IPS-15b (cell line): ENCODE measurements around the gene KRTAP5-3.
"Not testable (repeated sequence)": the region's sequence is repeated elsewhere in the genome, so short reads cannot be mapped to it uniquely, and the experiment has no call there.

Source experiments
- H3K27me3 ChIP-seq: one replicate; pipeline ENCODE4 v1.6.1; 2013; ENCODE audit warnings: low read length; ENCODE audit not compliant: control insufficient read depth, insufficient read depth
- H3K36me3 ChIP-seq: one replicate; pipeline ENCODE4 v1.6.1; 2013; ENCODE audit warnings: low read length; ENCODE audit not compliant: control insufficient read depth, insufficient read depth
- H3K4me1 ChIP-seq: one replicate; pipeline ENCODE4 v1.6.1; 2013; ENCODE audit warnings: mild to moderate bottlenecking, low read length; ENCODE audit not compliant: control insufficient read depth, insufficient read depth
- H3K4me3 ChIP-seq: one replicate; pipeline ENCODE4 v1.5.1; 2013; ENCODE audit warnings: low read depth, low read length
- H3K9ac ChIP-seq: one replicate; pipeline ENCODE4 v1.6.1; 2013; ENCODE audit warnings: low read depth, mild to moderate bottlenecking, low read length
- H3K9me3 ChIP-seq: one replicate; pipeline ENCODE4 v1.6.1; 2013; ENCODE audit warnings: mild to moderate bottlenecking, low read length; ENCODE audit not compliant: control insufficient read depth, insufficient read depth

KRTAP5-3 gene

DNA sequence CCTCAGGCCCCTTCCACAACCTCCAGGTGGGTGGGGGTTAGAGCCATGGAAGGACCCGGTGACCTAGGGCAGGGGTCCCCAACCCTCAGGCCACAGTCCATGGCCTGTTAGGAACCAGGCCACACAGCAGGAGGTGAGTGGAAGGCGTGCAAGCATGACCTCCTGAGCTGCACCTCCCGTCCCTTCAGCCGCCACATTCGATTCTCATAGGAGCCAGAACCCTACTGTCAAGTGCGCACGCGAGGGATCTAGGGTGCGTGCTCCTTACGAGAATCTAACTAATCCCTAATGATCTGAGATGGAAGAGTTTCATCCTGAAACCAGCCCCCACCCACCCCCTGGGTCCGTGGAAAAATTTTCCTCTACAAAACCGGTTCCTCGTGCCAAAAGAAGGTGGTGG lies 17.3 kb upstream of the KRTAP5-3 start:
- H3K27me3 ChIP-seq, result peaks cover 5% of the 10 kb centered on the region
- H3K4me3 ChIP-seq, result no peak overlapping the region
- H3K36me3 ChIP-seq, result no peaks in the 10 kb centered on the region
- peaks cover 3% of the 10 kb centered on the region for H3K4me1 ChIP-seq
- H3K9ac ChIP-seq, result no peak overlapping the region
- no peaks in the 10 kb centered on the region for H3K9me3 ChIP-seq

DNA sequence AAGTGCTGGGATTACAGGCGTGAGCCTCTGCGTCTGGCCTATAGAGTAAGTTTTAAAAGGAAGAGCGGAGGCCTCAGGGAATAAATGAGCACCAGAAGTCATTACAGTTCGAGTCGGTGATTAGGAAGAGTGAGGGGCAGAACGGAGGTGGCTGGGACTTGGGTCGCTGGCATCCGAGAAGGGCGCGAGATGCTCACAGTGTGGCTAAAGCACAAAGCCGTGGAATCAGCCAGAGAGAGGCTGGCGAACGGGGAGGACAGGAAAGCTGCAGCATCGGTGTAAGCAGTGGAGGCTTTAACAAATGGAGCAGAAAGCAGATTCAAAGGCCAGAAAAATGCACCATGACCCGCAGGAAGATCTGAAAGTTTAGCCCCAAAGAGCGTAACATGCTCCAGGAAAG lies 16.4 kb upstream of the KRTAP5-3 start:
- H3K27me3 ChIP-seq, result peaks cover 5% of the 10 kb centered on the region
- peaks cover 3% of the 10 kb centered on the region for H3K4me1 ChIP-seq
- no peak overlapping the region for H3K4me3 ChIP-seq
- H3K9me3 ChIP-seq, result no peaks in the 10 kb centered on the region
- H3K9ac ChIP-seq, result no peak overlapping the region
- H3K36me3 ChIP-seq, result no peaks in the 10 kb centered on the region

DNA sequence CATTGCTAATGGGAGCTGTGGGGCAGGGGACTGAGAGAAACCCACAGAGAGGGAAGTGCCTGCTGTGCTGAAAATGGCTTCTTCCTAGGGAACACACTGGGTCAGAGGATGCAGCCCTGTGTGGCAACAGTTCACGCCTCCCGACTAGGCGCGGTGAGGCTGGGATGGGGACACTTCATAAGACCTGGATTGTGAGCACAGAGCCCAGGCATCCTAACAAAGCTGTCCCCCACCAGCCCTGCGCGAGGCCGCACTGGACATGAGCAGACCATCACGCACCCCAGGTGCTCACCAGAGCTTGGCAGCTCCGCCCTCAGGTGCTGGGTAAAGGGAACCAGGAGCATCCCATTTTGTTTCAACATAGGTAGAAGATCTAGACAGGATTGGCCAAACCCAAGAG lies 15.5 kb upstream of the KRTAP5-3 start:
- no peaks in the 10 kb centered on the region for H3K9me3 ChIP-seq
- H3K36me3 ChIP-seq, result no peaks in the 10 kb centered on the region
- H3K4me1 ChIP-seq, result no peaks in the 10 kb centered on the region
- no peak overlapping the region for H3K9ac ChIP-seq
- no peak overlapping the region for H3K4me3 ChIP-seq
- no peaks in the 10 kb centered on the region for H3K27me3 ChIP-seq

DNA sequence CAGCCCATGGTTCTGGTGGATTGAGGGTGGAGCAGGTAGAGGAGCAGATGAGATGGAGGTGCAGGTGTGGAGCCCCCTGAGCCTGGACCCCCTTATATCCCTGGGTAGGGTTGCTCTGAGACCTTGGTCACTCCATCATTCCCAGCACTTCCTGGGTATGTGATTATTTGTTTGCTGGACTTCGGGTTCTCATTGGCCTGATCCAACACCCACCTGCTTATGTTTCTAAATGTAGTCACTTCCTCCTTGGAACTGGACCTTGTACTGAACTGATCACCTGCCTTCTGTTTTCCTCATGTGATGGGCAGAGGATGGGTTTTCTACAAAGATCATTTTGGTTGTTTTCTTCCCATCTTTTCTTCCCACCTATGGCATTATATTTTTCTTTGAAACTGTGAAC lies 13.8 kb upstream of the KRTAP5-3 start, which contains the start of gene KRTAP5-4:
Gene KRTAP5-4, minus strand, starts transcription at position 53 of the 400 bp plus-strand sequence. Its CDS starts 45 bp downstream, at position 8.
- Histone ChIP-seq H3K9me3 (no peaks in the 10 kb centered on the region), H3K36me3 (no peaks in the 10 kb centered on the region), H3K4me3 (no peak within 1 kb of the TSS), H3K4me1 (no peaks in the 10 kb centered on the region), H3K9ac (no peak within 1 kb of the TSS), H3K27me3 (no peaks in the 10 kb centered on the region)

DNA sequence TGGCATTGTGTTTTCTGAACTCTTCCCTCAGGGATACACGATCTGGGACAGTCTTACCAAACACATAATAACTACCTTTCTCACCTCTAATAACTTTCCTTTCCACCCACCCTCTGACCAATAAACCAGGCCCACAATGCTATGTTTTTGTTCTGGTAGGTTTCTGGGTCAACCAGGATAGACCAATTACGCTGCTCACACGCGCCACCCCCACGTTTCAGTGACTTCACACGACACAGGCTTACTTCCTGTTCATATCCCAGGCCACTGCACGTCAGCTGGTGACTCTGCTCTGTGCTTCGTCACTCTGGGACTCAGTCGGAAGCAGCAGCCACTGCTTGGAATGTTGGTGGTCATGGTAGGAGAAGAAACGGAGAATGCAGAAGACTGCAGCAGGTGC lies 11.2 kb upstream of the KRTAP5-3 start:
- Histone ChIP-seq H3K36me3 (no peaks in the 10 kb centered on the region), H3K9me3 (no peaks in the 10 kb centered on the region), H3K9ac (no peak overlapping the region), H3K4me1 (no peaks in the 10 kb centered on the region), H3K27me3 (peaks cover 7% of the 10 kb centered on the region), H3K4me3 (no peak overlapping the region)

DNA sequence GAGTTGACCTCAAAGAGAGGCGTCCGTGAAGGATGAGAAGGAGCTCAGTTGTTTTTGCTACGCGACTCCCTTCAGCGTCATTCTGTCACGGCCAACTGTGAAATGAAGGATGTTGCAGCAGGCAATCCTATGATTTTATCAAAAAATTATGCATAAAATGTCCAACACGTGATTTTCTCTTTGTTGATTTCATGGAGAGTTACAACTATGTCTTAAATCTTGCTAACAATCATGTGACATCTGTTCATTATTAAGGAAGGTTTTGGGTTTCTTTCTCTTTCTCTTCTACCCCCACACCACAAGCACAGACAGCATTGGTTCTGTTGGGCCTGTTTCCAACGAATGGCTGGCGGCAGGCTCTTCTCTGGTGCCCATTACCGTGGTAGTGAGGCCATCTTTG lies 10.0 kb upstream of the KRTAP5-3 start:
- Histone ChIP-seq H3K36me3 (no peaks in the 10 kb centered on the region), H3K27me3 (peaks cover 7% of the 10 kb centered on the region), H3K4me3 (no peak overlapping the region), H3K4me1 (no peaks in the 10 kb centered on the region), H3K9me3 (no peaks in the 10 kb centered on the region), H3K9ac (no peak overlapping the region)

DNA sequence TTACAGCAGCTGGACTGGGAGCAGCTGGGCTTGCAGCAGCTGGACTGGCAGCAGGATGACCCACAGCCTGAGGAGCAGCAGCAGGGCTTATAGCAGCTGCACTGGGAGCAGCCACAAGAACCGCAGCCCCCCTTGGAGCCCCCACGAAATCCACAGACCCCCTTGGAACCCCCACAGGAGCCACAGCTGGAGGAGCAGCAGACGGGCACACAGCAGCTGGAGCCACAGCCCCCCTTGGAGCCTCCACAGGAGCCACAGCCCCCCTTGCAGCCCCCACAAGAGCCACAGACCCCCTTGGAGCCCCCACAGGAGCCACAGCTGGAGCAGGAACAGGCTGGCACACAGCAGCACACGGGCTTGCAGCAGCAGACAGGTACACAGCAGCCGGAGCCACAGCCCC lies 362 bp downstream of the KRTAP5-3 start:
- not testable (repeated sequence) for H3K36me3 ChIP-seq, H3K27me3 ChIP-seq, H3K9me3 ChIP-seq, H3K4me3 ChIP-seq, H3K9ac ChIP-seq, H3K4me1 ChIP-seq

DNA sequence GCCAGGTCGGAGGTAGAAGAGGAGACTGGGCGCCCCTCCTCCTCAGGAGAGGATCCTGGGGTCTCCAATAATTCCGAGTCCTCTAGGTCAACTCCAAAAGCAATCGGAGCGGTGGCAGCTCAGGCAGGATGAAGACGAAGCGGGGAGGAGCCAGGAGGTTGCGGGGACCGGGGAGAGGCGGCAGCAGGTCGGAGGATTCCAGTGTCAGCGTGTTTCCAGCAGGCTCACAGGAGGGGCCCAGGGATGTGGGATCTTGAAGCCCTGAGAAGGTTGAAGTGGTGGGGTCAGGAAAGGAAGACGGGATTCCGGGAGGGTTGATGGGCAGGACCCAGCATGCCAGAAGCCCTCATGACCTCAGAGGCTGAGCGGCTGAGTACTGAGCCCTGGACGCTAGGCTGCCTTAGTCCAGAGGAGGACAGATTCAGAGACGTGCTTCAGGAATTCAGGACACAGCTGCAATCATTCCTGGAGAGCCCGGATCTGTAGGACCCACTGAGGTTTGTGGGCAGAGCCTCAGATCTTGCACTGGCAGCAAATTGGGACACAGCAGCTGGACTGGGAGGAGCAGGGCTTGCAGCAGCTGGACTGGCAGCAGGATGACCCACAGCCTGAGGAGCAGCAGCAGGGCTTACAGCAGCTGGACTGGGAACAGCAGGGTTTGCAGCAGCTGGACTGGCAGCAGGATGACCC lies 962 bp downstream of the KRTAP5-3 start:
- H3K4me3 ChIP-seq, H3K27me3 ChIP-seq, H3K36me3 ChIP-seq, H3K9me3 ChIP-seq, H3K9ac ChIP-seq, H3K4me1 ChIP-seq: not testable (repeated sequence)

DNA sequence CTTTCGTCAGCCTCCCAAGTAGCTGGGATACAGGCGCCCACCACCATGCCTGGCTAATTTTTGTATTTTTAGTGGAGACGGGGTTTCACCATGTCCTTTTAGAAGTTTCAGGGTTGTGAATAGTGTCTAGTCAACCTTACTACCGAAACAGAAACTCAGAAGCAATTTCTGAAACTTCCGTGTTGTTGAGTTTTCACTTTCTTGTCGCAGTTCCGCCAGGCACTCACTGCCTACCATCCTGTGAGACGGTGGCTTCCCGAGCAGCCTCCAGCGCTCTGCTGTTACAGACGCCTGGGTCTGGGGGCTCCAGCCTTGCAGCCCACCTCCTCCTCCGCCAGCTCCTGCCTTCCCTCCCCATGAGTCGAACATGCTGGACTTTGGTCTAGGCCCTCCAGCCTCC lies 2.3 kb downstream of the KRTAP5-3 start:
- H3K36me3 ChIP-seq, H3K9ac ChIP-seq: not testable (repeated sequence)

DNA sequence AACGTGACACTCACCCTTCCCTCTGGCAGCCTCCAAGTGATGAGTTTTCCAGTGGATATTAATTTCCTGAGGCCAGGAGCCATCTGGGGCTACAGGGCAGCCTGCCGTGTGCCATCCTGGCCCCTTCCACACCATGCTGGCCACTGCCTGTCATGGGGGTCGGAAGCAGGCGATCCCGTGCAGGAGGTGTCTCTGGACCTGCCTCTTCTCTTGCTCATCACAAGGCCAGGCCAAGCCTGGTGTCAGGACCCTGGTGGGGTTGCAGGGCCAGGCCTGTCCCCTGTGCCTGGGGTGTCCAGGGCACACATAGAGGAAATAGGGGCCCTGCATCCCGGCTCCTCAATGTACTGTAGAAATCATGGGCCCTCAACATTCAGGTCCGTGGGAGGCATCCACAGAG lies 3.6 kb downstream of the KRTAP5-3 start:
- H3K36me3 ChIP-seq, result no peaks in the 10 kb centered on the region
- peaks cover 7% of the 10 kb centered on the region for H3K27me3 ChIP-seq
- no peak overlapping the region for H3K4me3 ChIP-seq
- no peaks in the 10 kb centered on the region for H3K9me3 ChIP-seq
- no peak overlapping the region for H3K9ac ChIP-seq
- H3K4me1 ChIP-seq, result peaks cover 6% of the 10 kb centered on the region

More for the DNA sequence above, 2.3 kb downstream of the KRTAP5-3 start:
- H3K4me1 ChIP-seq, H3K27me3 ChIP-seq, H3K9me3 ChIP-seq, H3K4me3 ChIP-seq: not testable (repeated sequence)

DNA sequence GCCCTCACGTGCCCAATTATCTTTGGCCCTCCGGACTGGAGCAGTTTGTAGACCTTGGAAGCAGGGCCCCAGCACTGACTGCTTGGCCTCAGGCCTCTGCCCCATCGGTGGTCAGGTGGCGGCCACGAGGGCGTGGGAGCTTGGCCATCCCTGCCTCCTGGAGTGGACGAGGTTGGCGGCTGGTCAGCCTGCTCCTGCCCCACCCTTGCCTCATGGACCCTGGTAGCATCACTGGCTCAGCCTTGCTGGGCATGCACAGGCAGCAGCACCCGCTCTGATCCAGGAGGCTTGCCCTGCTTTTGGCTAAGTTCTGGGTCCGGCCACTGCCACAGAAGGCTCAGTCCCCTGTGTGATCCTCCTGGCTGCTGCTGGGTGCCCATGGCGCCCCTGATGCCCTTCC lies 4.1 kb downstream of the KRTAP5-3 start:
- Histone ChIP-seq H3K4me1 (peaks cover 6% of the 10 kb centered on the region), H3K9me3 (no peaks in the 10 kb centered on the region), H3K9ac (no peak overlapping the region), H3K4me3 (no peak overlapping the region), H3K36me3 (no peaks in the 10 kb centered on the region), H3K27me3 (peaks cover 7% of the 10 kb centered on the region)

DNA sequence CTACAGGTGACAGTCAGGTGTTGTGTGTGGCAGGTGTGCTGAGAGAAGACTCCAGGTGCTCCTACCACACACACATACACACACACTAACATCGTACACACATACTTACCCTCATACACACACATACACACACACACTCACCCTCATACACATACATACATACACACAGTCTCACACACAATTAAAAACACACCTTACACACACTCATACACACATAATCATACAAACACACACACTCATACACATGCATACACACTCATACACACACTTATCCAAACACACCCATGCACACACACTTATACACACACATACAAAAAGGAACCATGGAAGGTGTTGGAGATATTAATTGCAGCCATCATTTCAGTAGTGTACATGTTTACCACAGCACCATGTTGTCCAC lies 4.6 kb downstream of the KRTAP5-3 start:
- peaks cover 7% of the 10 kb centered on the region for H3K27me3 ChIP-seq
- H3K9ac ChIP-seq, result no peak overlapping the region
- peaks cover 6% of the 10 kb centered on the region for H3K4me1 ChIP-seq
- H3K36me3 ChIP-seq, result no peaks in the 10 kb centered on the region
- no peak overlapping the region for H3K4me3 ChIP-seq
- H3K9me3 ChIP-seq, result no peaks in the 10 kb centered on the region
